DND-41 (cell line): Measurements from ENCODE around the gene MATN1.

Experiments used
- CTCF ChIP-seq: IDR thresholded peaks from 2 replicates; pipeline ENCODE4 v1.5.1; 2012; ENCODE audit warnings: borderline replicate concordance, low read length, moderate library complexity, mild to moderate bottlenecking; ENCODE audit not compliant: poor library complexity, severe bottlenecking; ENCODE audit errors: extremely low read depth
- EZH2 ChIP-seq: IDR thresholded peaks from 3 replicates; pipeline ENCODE4 v1.6.1; 2012; ENCODE audit warnings: borderline replicate concordance, low read depth, mild to moderate bottlenecking, moderate library complexity, low read length, inconsistent platforms; ENCODE audit not compliant: severe bottlenecking

- TF ChIP-seq CTCF (no peak), EZH2 (no peak)
These were observed 56.6 kb downstream of the MATN1 start for GRCh38 chr1:30666756-30667273.
